ENCODE data around the gene SPRR3. TPM values are rescaled to one million over a fixed set of nuclear protein-coding genes. Genes with fewer than 3 reads are reported as not detected.

SPRR3 gene
- total and polyA plus RNA-seq, 10 donors = 0.39 to 9.3 (median 1.8) TPM; not detected in 7

DNA sequence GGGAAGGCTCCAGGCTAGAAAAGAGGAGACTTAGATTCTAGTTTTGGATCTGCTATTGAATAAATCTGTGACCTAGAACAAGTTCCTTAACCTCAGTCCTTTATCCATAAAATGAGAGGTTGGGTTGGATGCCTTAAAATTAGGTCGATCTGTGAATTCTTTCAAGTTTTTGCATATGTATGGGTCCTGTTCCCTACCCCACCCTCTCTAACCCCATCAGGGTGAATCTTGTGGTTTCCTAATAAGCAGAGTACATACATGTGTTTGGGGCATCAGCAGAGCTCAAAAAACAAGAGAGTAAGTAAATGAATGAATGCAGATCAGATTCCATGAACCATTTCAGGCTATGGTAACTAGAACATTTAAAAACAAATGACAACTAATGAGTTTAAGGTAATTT is 24.9 kb upstream of the SPRR3 start:
- Histone ChIP-seq H3K4me1 (no peaks in the 10 kb centered on the region), H3K27ac (no peak overlapping the region), H3K9me3 (no peaks in the 10 kb centered on the region), H3K4me3 (no peak overlapping the region), H3K27me3 (replicated peaks in 1 of 7) (peaks cover 0 to 44% (median 0%) of the 10 kb centered on the region in 7 donors), H3K36me3 (no peaks in the 10 kb centered on the region)
- intact Hi-C loops (cut with DNase I; ENCODE audit: low total_unique reads) = no loop called here
- TF ChIP-seq CTCF (IDR thresholded peaks at IDR 0.05 in 8 of 11, conservative IDR thresholded peaks at IDR 0.05 in 3 of 11) (no peak), POLR2A (IDR thresholded peaks at IDR 0.05) (no peak), POLR2AphosphoS5 (IDR thresholded peaks at IDR 0.05) (no peak)
- DNase-seq = no peak
- WGBS, 5 donors = 63 to 81% (median 69%) methylated on average over 1 of the region's 1 CpG

DNA sequence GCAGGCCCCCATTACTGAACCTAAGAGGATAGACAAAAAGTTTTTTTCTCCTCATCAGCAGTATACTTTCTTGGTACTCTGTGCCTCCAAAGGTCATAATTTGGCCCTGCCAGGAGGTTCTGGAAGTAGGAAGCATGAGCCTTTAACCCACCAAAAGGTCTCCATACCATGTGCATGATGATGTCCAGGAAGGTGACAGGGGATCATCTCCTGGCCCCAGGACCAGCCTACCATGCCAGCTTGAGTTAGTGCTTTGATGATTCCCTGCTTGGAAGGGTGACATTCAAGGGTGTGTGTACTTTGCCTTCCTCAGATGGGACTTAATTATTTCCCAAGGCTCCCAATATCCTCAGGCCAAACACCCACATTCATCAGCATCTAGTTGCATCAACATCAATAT is 23.9 kb upstream of the SPRR3 start:
- no peak for DNase-seq
- TF ChIP-seq POLR2AphosphoS5 (IDR thresholded peaks at IDR 0.05) = no peak
- TF ChIP-seq CTCF (IDR thresholded peaks at IDR 0.05 in 8 of 11, conservative IDR thresholded peaks at IDR 0.05 in 3 of 11) = no peak
- no peak for TF ChIP-seq POLR2A (IDR thresholded peaks at IDR 0.05)
- Histone ChIP-seq H3K27me3 (replicated peaks in 1 of 7) (peaks cover 0 to 50% (median 0%) of the 10 kb centered on the region in 7 donors), H3K27ac (no peak overlapping the region), H3K36me3 (no peaks in the 10 kb centered on the region), H3K9me3 (no peaks in the 10 kb centered on the region), H3K4me3 (no peak overlapping the region), H3K4me1 (no peaks in the 10 kb centered on the region)
- intact Hi-C loops (cut with DNase I; ENCODE audit: low total_unique reads) = no loop called here

DNA sequence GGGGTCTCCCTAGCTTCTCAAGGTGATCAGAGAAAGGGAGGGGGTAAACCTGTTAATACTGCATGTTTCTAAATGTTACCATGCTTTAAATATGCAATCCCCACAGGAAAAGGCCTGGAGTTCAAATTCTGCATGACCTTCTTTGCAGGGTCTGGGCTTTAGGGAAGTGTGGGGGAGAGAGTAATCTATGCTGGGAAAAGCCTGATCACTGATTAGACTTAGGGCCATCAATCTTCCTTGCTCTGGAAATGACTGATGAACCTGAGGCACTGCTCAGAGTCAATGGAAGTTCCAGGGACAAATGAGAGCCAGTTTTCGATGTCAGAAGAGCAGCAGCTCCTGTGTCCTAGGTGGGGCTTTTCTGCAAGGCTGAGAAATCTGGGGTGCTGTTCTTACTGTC is 20.9 kb upstream of the SPRR3 start:
- Histone ChIP-seq H3K36me3 (no peaks in the 10 kb centered on the region), H3K9me3 (no peaks in the 10 kb centered on the region), H3K27me3 (replicated peaks in 1 of 7) (peaks cover 0 to 72% (median 0%) of the 10 kb centered on the region in 7 donors), H3K4me1 (no peaks in the 10 kb centered on the region), H3K27ac (no peak overlapping the region), H3K4me3 (no peak overlapping the region)
- WGBS, 5 donors = 17 to 90% (median 62%) methylated on average over 1 of the region's 1 CpG
- DNase-seq = no peak
- intact Hi-C loops (cut with DNase I; ENCODE audit: low total_unique reads) = no loop called here
- TF ChIP-seq POLR2AphosphoS5 (IDR thresholded peaks at IDR 0.05) = no peak
- TF ChIP-seq POLR2A (IDR thresholded peaks at IDR 0.05) = no peak
- TF ChIP-seq CTCF (IDR thresholded peaks at IDR 0.05 in 8 of 11, conservative IDR thresholded peaks at IDR 0.05 in 3 of 11) = no peak

DNA sequence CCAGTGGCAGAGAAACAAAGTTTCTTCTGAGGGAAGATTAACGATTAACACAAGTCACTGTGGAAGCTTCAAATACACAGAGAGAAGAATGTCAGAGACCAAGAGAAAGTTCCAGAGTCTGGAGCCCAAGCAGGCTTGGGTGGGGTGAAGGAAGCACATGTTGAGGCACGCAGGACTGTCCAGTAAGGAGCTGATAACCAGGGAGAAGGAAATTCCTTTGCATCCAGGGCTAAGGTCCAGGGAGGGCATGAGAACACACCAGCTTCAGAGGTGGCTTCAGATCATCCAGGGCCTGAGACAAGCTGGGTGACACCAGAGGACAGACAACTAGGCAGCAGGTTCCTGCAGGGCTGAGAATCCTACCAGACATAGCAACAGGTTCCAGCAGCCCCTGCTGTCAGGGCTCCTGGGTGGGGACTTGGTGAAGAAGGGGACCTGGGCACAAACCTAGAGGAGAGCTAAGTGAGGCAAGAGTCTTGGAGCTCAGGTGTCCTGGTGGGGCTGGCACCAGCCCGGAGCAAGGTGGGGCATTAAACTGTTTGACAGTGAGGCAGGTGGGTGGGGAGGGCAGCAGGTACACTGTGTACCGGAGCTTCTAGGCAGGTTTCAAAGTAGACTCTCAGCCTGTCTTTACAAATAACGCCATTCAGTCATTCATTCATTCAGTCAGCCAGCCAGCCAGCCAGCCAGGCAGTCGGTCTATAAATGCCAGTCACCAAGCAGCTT is 20.2 kb upstream of the SPRR3 start:
- H3K4me1 ChIP-seq = no peaks in the 10 kb centered on the region
- 81 to 87% (median 84%) methylated on average over 4 to 6 of the region's 6 CpGs for WGBS, 5 donors
- H3K27me3 ChIP-seq (replicated peaks in 1 of 7) = peaks cover 0 to 70% (median 0%) of the 10 kb centered on the region in 7 donors
- DNase-seq = no peak
- TF ChIP-seq CTCF (IDR thresholded peaks at IDR 0.05 in 8 of 11, conservative IDR thresholded peaks at IDR 0.05 in 3 of 11) (no peak), POLR2AphosphoS5 (IDR thresholded peaks at IDR 0.05) (no peak), POLR2A (IDR thresholded peaks at IDR 0.05) (no peak)
- no peaks in the 10 kb centered on the region for H3K9me3 ChIP-seq
- no peak overlapping the region for H3K4me3 ChIP-seq
- H3K27ac ChIP-seq = no peak overlapping the region
- no peaks in the 10 kb centered on the region for H3K36me3 ChIP-seq
- intact Hi-C loops (cut with DNase I; ENCODE audit: low total_unique reads) = no loop called here

Measured in spleen (tissue), 11 donors.